HepG2 (cell line): ENCODE results near the gene HPS1. TPM values are rescaled to one million over a fixed set of nuclear protein-coding genes. Genes with fewer than 3 reads are reported as not detected.
A peak's percentile ranks its signal among the peaks of the same experiment; 100 is the strongest.

Source experiments
- BCLAF1 ChIP-seq: fragments of 450-650 bp; IDR thresholded peaks from 2 replicates; pipeline ENCODE4 v1.6.1; 2017; ENCODE audit warnings: mild to moderate bottlenecking
- CCAR2 ChIP-seq: fragments of 200-400 bp; formaldehyde crosslinking; optimal IDR thresholded peaks from 2 replicates; pipeline ENCODE3; 2018; ENCODE audit warnings: low read depth, mild to moderate bottlenecking, low read length, moderate library complexity
- CEBPZ ChIP-seq: IDR thresholded peaks from 2 replicates; pipeline ENCODE4 v1.6.1; 2012; ENCODE audit warnings: low read length, improper control_type of control experiment
- ELF1 ChIP-seq: sonication (generic); formaldehyde crosslinking; IDR thresholded peaks from 2 replicates; pipeline ENCODE4 v1.4.0; 2020; ENCODE audit warnings: missing genetic modification reagents
- FOXO1 ChIP-seq: sonication (generic); formaldehyde crosslinking; IDR thresholded peaks from 2 replicates; pipeline ENCODE4 v1.4.0; 2020; ENCODE audit warnings: missing genetic modification reagents
- JARID2 ChIP-seq: sonication (generic); formaldehyde crosslinking; IDR thresholded peaks from 2 replicates; pipeline ENCODE4 v1.8.1; 2023; ENCODE audit warnings: missing genetic modification reagents, inconsistent platforms; ENCODE audit not compliant: insufficient replicate concordance
- KDM3A ChIP-seq: IDR thresholded peaks from 2 replicates; pipeline ENCODE4 v1.6.1; 2018; ENCODE audit warnings: low read depth, missing compliant biosample characterization
- MBD4 ChIP-seq: IDR thresholded peaks from 2 replicates; pipeline ENCODE4 v1.6.1; 2012; ENCODE audit warnings: low read length, inconsistent platforms, borderline replicate concordance
- POGK ChIP-seq: sonication (generic); formaldehyde crosslinking; conservative IDR thresholded peaks from 2 replicates; pipeline ENCODE4 v1.8.0; 2022; ENCODE audit warnings: mild to moderate bottlenecking, moderate library complexity, missing genetic modification reagents
- POLR2AphosphoS2 ChIP-seq: IDR thresholded peaks from 2 replicates; pipeline ENCODE4 v1.6.1; 2011; ENCODE audit warnings: low read depth, low read length, improper control_type of control experiment
- SMAD9 ChIP-seq: sonication (generic); formaldehyde crosslinking; IDR thresholded peaks from 2 replicates; pipeline ENCODE4 v1.5.1; 2020; ENCODE audit warnings: mild to moderate bottlenecking, missing genetic modification reagents
- SPEN ChIP-seq: sonication (generic); formaldehyde crosslinking; IDR thresholded peaks from 2 replicates; pipeline ENCODE4 v1.5.1; 2020; ENCODE audit warnings: low read depth, mild to moderate bottlenecking, missing genetic modification reagents
- SRSF1 ChIP-seq: fragments of 200-400 bp; formaldehyde crosslinking; optimal IDR thresholded peaks from 2 replicates; pipeline ENCODE3; 2017; ENCODE audit warnings: mild to moderate bottlenecking, low read depth, low read length, moderate library complexity
- TAF1 ChIP-seq: sonication (generic); formaldehyde crosslinking; IDR thresholded peaks from 2 replicates; pipeline ENCODE4 v1.4.0; 2020; ENCODE audit warnings: missing genetic modification reagents
- ZNF253 ChIP-seq: sonication (generic); formaldehyde crosslinking; IDR thresholded peaks from 2 replicates; pipeline ENCODE4 v1.8.0; 2022; ENCODE audit warnings: mild to moderate bottlenecking, missing genetic modification reagents, borderline replicate concordance
- ZNF589 ChIP-seq: sonication (generic); formaldehyde crosslinking; conservative IDR thresholded peaks from 2 replicates; pipeline ENCODE4 v1.8.0; 2022; ENCODE audit warnings: mild to moderate bottlenecking, moderate library complexity, missing genetic modification reagents
- ZNF704 ChIP-seq: sonication (generic); formaldehyde crosslinking; IDR thresholded peaks from 2 replicates; pipeline ENCODE4 v1.8.1; 2023; ENCODE audit warnings: mild to moderate bottlenecking, inconsistent platforms, moderate library complexity, missing genetic modification reagents, borderline replicate concordance
- polyA plus RNA-seq, 8 experiments: library from polyadenylated mRNA; depleted of rRNA in 3 of 8; stranded (reverse) in 7 of 8; unstranded in 1 of 8; fragments of >200 nt; fragmentation: Illumina TruSeq in 4 of 8; extraction: Trizol in 4 of 8; gene quantifications; 2 replicates each; pipeline versions ENCODE4 v1.2.1 to v1.2.3, GENCODE V29; 2011 to 2016; ENCODE audit warnings: low read depth in 4 of 8, missing spikeins in 1 of 8, mixed read lengths in 1 of 8; ENCODE audit not compliant: insufficient read depth in 1 of 8
- total RNA-seq, 5 experiments: library from RNA; depleted of rRNA; stranded (reverse); fragments of >200 nt; fragmentation: Illumina TruSeq; extraction: Trizol; gene quantifications; 2 replicates each; pipeline ENCODE4 v1.2.3, GENCODE V29; 2016; ENCODE audit warnings: low read depth in 1 of 5
- TF ChIP-seq, protein P1 (sequence below): sonication (generic); formaldehyde crosslinking; IDR thresholded peaks from 2 replicates; pipeline ENCODE4 v1.8.1; 2023; ENCODE audit warnings: mild to moderate bottlenecking, missing genetic modification reagents, borderline replicate concordance
- TF ChIP-seq, protein P2 (sequence below): sonication (generic); formaldehyde crosslinking; IDR thresholded peaks from 2 replicates; pipeline ENCODE4 v1.4.0; 2020; ENCODE audit warnings: missing genetic modification reagents; ENCODE audit errors: not compliant biosample characterization

HPS1 gene
- total and polyA plus RNA-seq, 2 of the 13 experiments (the other 11 are each of a cell fraction or from before 2014, with no cell fraction given), result 24.6 to 25.8 TPM

DNA sequence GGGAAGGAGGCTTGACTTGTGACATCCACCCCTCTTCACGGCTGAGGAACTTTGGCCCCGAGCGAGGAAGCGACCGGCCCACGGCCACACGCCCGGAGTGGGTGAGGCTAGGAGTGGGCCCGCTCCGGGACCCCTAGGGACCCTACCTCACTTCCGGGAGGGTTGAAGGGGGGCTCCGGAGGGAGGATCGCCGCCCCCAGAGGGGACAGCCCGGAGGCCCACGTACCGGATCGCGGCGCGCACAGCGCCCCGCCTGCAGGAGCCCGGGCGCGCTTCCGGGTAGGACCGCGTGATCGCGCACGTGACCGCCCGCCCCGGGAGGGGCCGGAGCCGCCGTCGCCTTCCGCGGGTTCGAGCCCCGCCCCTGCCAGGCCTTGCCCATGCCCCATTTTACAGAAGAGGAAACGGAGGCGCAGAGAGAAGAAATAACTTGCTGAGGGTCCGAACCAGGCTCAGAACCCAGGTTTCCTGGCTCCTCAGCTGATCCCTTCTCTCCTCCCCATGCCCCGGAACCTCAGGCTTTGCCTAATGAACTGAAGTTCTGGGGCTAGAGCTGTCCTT is at the start of gene HPS1 (continued):
- TF ChIP-seq ZNF704 (CRISPR knock-in tag), result peak; percentile 36; the same call in 1 of the 2 replicates
- TF ChIP-seq SRSF1, result peak; percentile 20
- peak; percentile 17; the same call in 1 of the 2 replicates for TF ChIP-seq KDM3A (CRISPR knock-in tag)
- no peak for TF ChIP-seq MBD4
- peak; percentile 65; the same call in 1 of the 2 replicates for TF ChIP-seq POGK
- TF ChIP-seq ZNF589 (CRISPR knock-in tag), result no peak
- no peak for TF ChIP-seq CEBPZ
- no peak for TF ChIP-seq FOXO1 (CRISPR knock-in tag)
- TF ChIP-seq CCAR2, result no peak
- no peak; the same call in 1 of the 2 replicates for TF ChIP-seq TAF1 (CRISPR knock-in tag)
- TF ChIP-seq JARID2 (CRISPR knock-in tag), result no peak
- TF ChIP-seq ZNF253 (CRISPR knock-in tag), result no peak
- no peak for TF ChIP-seq SMAD9
- no peak for TF ChIP-seq BCLAF1
- TF ChIP-seq SPEN (CRISPR knock-in tag), result peak; percentile 81; the same call in 1 of the 2 replicates
- TF ChIP-seq, protein P1, sequence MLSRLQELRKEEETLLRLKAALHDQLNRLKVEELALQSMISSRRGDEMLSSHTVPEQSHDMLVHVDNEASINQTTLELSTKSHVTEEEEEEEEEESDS (CRISPR knock-in tag), result no peak
- TF ChIP-seq, protein P2, sequence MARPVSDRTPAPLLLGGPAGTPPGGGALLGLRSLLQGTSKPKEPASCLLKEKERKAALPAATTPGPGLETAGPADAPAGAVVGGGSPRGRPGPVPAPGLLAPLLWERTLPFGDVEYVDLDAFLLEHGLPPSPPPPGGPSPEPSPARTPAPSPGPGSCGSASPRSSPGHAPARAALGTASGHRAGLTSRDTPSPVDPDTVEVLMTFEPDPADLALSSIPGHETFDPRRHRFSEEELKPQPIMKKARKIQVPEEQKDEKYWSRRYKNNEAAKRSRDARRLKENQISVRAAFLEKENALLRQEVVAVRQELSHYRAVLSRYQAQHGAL (CRISPR knock-in tag), result no peak
- peak; percentile 90 for TF ChIP-seq ELF1 (CRISPR knock-in tag)
- no peak for TF ChIP-seq POLR2AphosphoS2
